Gastroesophageal sphincter (tissue), 3 donors: Measurements from ENCODE around the gene PKHD1.

Source experiments
- POLR2A ChIP-seq, 2 donors: fragments of 450-650 bp; IDR thresholded peaks; one replicate each; pipeline ENCODE4 v1.6.1; 2017; ENCODE audit warnings: antibody characterized with exemption in 2 of 2, mild to moderate bottlenecking in 2 of 2, moderate library complexity in 1 of 2
- POLR2AphosphoS5 ChIP-seq: sonication (generic); formaldehyde crosslinking; IDR thresholded peaks from one replicate; pipeline ENCODE4 v1.6.1; 2017; ENCODE audit warnings: antibody characterized with exemption
- TF ChIP-seq, protein P1 (sequence below), 4 experiments: fragments of 200-600 bp in 2 of 4; fragments of 450-650 bp in 2 of 4; sonication (generic) in 1 of 4; IDR thresholded peaks; one replicate each; pipeline ENCODE4 v1.5.1; 2017 to 2019; ENCODE audit warnings: antibody characterized with exemption in 4 of 4, mild to moderate bottlenecking in 2 of 4, moderate library complexity in 2 of 4

DNA sequence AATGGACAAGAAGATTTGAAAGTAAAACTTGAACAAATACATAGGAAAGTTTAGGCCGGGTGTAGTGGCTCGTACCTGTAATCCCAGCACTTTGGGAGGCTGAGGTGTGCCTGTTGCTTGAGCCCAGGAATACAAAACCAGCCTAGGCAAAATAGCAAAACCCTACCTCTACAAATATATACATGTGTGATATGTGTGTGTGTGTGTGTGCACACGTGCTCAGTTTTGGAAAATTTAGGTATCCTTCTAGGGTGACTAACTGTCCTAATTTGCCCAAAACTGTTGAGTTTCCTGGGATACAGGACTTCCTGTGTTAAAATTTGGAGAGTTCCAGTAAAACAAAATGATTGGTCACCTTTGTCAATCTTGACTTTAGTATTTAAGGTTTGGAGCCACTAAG is 503.2 kb downstream of the PKHD1 start:
- TF ChIP-seq, protein P1, sequence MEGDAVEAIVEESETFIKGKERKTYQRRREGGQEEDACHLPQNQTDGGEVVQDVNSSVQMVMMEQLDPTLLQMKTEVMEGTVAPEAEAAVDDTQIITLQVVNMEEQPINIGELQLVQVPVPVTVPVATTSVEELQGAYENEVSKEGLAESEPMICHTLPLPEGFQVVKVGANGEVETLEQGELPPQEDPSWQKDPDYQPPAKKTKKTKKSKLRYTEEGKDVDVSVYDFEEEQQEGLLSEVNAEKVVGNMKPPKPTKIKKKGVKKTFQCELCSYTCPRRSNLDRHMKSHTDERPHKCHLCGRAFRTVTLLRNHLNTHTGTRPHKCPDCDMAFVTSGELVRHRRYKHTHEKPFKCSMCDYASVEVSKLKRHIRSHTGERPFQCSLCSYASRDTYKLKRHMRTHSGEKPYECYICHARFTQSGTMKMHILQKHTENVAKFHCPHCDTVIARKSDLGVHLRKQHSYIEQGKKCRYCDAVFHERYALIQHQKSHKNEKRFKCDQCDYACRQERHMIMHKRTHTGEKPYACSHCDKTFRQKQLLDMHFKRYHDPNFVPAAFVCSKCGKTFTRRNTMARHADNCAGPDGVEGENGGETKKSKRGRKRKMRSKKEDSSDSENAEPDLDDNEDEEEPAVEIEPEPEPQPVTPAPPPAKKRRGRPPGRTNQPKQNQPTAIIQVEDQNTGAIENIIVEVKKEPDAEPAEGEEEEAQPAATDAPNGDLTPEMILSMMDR (IDR thresholded peaks at IDR 0.05): no peak
- TF ChIP-seq POLR2A (IDR thresholded peaks at IDR 0.05) (no peak), POLR2AphosphoS5 (no peak)
